ENCODE results near the gene PPP4R3A. TPM values are rescaled to one million over a fixed set of nuclear protein-coding genes. Genes with fewer than 3 reads are reported as not detected.

Gene PPP4R3A
- total and polyA plus RNA-seq, 2 experiments from 2014 or later: 47.6 to 85.7 TPM

DNA sequence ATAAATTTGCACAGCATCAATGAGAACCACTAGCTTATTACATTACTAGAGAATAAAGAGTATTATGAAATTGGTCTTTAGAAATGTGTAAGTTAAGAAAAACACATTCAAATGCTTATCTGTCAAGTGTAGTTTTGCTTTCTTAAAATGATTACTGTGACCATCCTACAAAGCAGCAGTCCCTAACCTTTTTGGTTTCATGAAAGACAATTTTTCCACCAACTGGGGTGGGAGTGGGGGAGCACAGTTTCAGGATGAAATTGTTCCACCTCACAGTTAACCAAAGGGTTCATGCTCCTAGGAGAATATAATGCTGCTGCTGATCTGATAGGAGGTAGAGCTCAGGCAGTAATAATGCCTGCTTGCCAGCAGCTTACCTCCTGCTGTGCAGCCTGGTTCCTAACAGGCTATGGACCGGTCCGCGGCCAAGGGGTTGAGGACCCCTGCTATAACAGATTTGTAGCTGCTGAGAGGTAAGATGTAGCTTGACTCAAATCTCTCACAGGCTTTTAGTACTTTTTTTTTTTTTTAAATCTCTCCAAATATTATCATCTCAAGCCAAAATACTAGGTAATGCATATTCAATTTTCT is 45.4 kb downstream of the PPP4R3A start:
- Histone ChIP-seq H3K9me3 (ENCODE audit: low read depth) (no peaks in the 10 kb centered on the region), H3K4me2 (no peak overlapping the region), H3K4me3 (no peak overlapping the region), H3K4me1 (ENCODE audit: insufficient read depth) (no peaks in the 10 kb centered on the region), H3K27ac (no peak overlapping the region), H2AFZ (no peak overlapping the region), H3K79me2 (peaks cover 27% of the 10 kb centered on the region), H3K9me2 (replicated peaks; ENCODE audit: insufficient read depth) (no peaks in the 10 kb centered on the region), H4K20me1 (ENCODE audit: insufficient read depth, poor library complexity, severe bottlenecking) (peaks cover 13% of the 10 kb centered on the region), H3K36me3 (replicated peaks; ENCODE audit: insufficient read depth, low read depth) (peaks cover 5% of the 10 kb centered on the region), H3K27me3 (no peaks in the 10 kb centered on the region)
- 65% methylated on average over 3 of the region's 3 CpGs for WGBS (ENCODE audit: low lambda C conversion rate, missing lambda C conversion rate)
- TF ChIP-seq EZH2 (IDR thresholded peaks at IDR 0.05; ENCODE audit: borderline replicate concordance) (no peak), EZH2phosphoT487 (IDR thresholded peaks at IDR 0.05; ENCODE audit: low read depth, severe bottlenecking, unreplicated experiment) (no peak), CTCF (IDR thresholded peaks at IDR 0.05; ENCODE audit: poor library complexity) (no peak)
- no peak for DNase-seq (ENCODE audit: low spot score)

DNA sequence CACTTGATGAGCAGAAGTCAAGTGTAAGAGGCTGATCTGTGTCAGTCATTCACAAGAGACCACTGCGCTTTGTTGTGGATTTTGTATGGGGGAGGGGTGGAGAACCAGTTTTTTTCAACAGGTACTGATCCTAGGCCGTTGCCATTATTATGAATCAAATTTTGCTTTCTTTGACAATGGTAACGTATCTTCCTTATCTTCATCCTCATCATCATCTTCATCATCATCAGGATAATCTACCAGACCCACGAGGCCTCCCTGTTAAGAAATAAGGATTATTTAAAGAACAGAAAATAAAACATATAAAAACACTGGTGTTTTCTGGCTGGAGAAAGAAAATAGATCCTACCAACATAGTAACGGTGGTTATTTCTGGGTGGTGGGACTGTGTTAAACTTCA is 51.5 kb downstream of the PPP4R3A start:
- WGBS (ENCODE audit: low lambda C conversion rate, missing lambda C conversion rate): 96% methylated on average over 5 of the region's 5 CpGs
- no peaks in the 10 kb centered on the region for H3K79me2 ChIP-seq
- no peak overlapping the region for H2AFZ ChIP-seq
- no peaks in the 10 kb centered on the region for H4K20me1 ChIP-seq (ENCODE audit: insufficient read depth, poor library complexity, severe bottlenecking)
- H3K4me2 ChIP-seq: no peak overlapping the region
- no peaks in the 10 kb centered on the region for H3K9me2 ChIP-seq (replicated peaks; ENCODE audit: insufficient read depth)
- H3K36me3 ChIP-seq (replicated peaks; ENCODE audit: insufficient read depth, low read depth): peaks cover 5% of the 10 kb centered on the region
- no peak overlapping the region for H3K4me3 ChIP-seq
- H3K4me1 ChIP-seq (ENCODE audit: insufficient read depth): no peaks in the 10 kb centered on the region
- H3K27me3 ChIP-seq: no peaks in the 10 kb centered on the region
- H3K9me3 ChIP-seq (ENCODE audit: low read depth): no peaks in the 10 kb centered on the region
- H3K27ac ChIP-seq: no peak overlapping the region
- no peak for DNase-seq (ENCODE audit: low spot score)
- TF ChIP-seq EZH2phosphoT487 (IDR thresholded peaks at IDR 0.05; ENCODE audit: low read depth, severe bottlenecking, unreplicated experiment) (no peak), CTCF (IDR thresholded peaks at IDR 0.05; ENCODE audit: poor library complexity) (no peak), EZH2 (IDR thresholded peaks at IDR 0.05; ENCODE audit: borderline replicate concordance) (no peak)

GRCh38 chr14:91456283-91456682 is 53.8 kb downstream of the PPP4R3A start:
- peaks cover 5% of the 10 kb centered on the region for H3K36me3 ChIP-seq (replicated peaks; ENCODE audit: insufficient read depth, low read depth)
- TF ChIP-seq CTCF (IDR thresholded peaks at IDR 0.05; ENCODE audit: poor library complexity): no peak
- no peak for TF ChIP-seq EZH2phosphoT487 (IDR thresholded peaks at IDR 0.05; ENCODE audit: low read depth, severe bottlenecking, unreplicated experiment)
- no peak for TF ChIP-seq EZH2 (IDR thresholded peaks at IDR 0.05; ENCODE audit: borderline replicate concordance)
- H2AFZ ChIP-seq: no peak overlapping the region
- WGBS (ENCODE audit: low lambda C conversion rate, missing lambda C conversion rate): 95% methylated on average over 1 of the region's 1 CpG
- no peaks in the 10 kb centered on the region for H3K9me3 ChIP-seq (ENCODE audit: low read depth)
- no peak overlapping the region for H3K4me2 ChIP-seq
- DNase-seq (ENCODE audit: low spot score): no peak
- H3K4me1 ChIP-seq (ENCODE audit: insufficient read depth): no peaks in the 10 kb centered on the region
- H3K79me2 ChIP-seq: no peaks in the 10 kb centered on the region
- H3K9me2 ChIP-seq (replicated peaks; ENCODE audit: insufficient read depth): no peaks in the 10 kb centered on the region
- no peak overlapping the region for H3K4me3 ChIP-seq
- no peak overlapping the region for H3K27ac ChIP-seq
- no peaks in the 10 kb centered on the region for H4K20me1 ChIP-seq (ENCODE audit: insufficient read depth, poor library complexity, severe bottlenecking)
- no peaks in the 10 kb centered on the region for H3K27me3 ChIP-seq
